HepG2 (cell line): ENCODE measurements around the gene TNFRSF11A. TPM values are rescaled to one million over a fixed set of nuclear protein-coding genes. Genes with fewer than 3 reads are reported as not detected.

Experiments used
- ARHGAP35 ChIP-seq: sonication (generic); formaldehyde crosslinking; IDR thresholded peaks from 2 replicates; pipeline ENCODE4 v1.9.0; 2022; ENCODE audit warnings: mild to moderate bottlenecking, inconsistent platforms, moderate library complexity, missing genetic modification reagents, borderline replicate concordance
- CTCF ChIP-seq: sonication (generic); formaldehyde crosslinking; IDR thresholded peaks from 2 replicates; pipeline ENCODE4 v1.5.0; 2020; ENCODE audit warnings: mild to moderate bottlenecking, missing genetic modification reagents, moderate library complexity
- ETV5 ChIP-seq: IDR thresholded peaks from 2 replicates; pipeline ENCODE4 v1.6.1; 2018; ENCODE audit warnings: missing biosample characterization, missing genetic modification reagents, inconsistent platforms, borderline replicate concordance
- GABPB1 ChIP-seq: IDR thresholded peaks from 2 replicates; pipeline ENCODE4 v1.6.1; 2016; ENCODE audit warnings: mild to moderate bottlenecking, missing genetic modification reagents, moderate library complexity, missing compliant biosample characterization
- KDM5A ChIP-seq: fragments of 200-600 bp; sonication (generic); IDR thresholded peaks from 2 replicates; pipeline ENCODE4 v1.7.0; 2018; ENCODE audit warnings: antibody characterized with exemption, mild to moderate bottlenecking, low read length, borderline replicate concordance
- KLF6 ChIP-seq: IDR thresholded peaks from 2 replicates; pipeline ENCODE4 v1.8.0; 2016; ENCODE audit warnings: missing biosample characterization, missing genetic modification reagents
- MAFF ChIP-seq: IDR thresholded peaks from 2 replicates; pipeline ENCODE4 v1.6.1; 2011; ENCODE audit warnings: low read depth, low read length, improper control_type of control experiment
- NAIF1 ChIP-seq: sonication (generic); formaldehyde crosslinking; IDR thresholded peaks from 2 replicates; pipeline ENCODE4 v1.5.0; 2020; ENCODE audit warnings: mild to moderate bottlenecking, missing genetic modification reagents, borderline replicate concordance
- NCOA5 ChIP-seq: sonication (generic); formaldehyde crosslinking; IDR thresholded peaks from 2 replicates; pipeline ENCODE4 v1.4.0; 2020; ENCODE audit warnings: missing genetic modification reagents
- RAD21 ChIP-seq: fragments of 450-650 bp; formaldehyde crosslinking; IDR thresholded peaks from 2 replicates; pipeline ENCODE4 v1.5.0; 2020; ENCODE audit warnings: mild to moderate bottlenecking
- RBAK ChIP-seq: sonication (generic); formaldehyde crosslinking; IDR thresholded peaks from 2 replicates; pipeline ENCODE4 v1.5.1; 2020; ENCODE audit warnings: mild to moderate bottlenecking, missing genetic modification reagents
- REPIN1 ChIP-seq: sonication (generic); formaldehyde crosslinking; IDR thresholded peaks from 2 replicates; pipeline ENCODE4 v1.8.0; 2022; ENCODE audit warnings: missing genetic modification reagents, low read depth, mild to moderate bottlenecking, borderline replicate concordance
- RXRB ChIP-seq: IDR thresholded peaks from 2 replicates; pipeline ENCODE4 v1.6.1; 2016; ENCODE audit warnings: borderline replicate concordance, missing genetic modification reagents, missing compliant biosample characterization
- ZMAT5 ChIP-seq: sonication (generic); formaldehyde crosslinking; IDR thresholded peaks from 2 replicates; pipeline ENCODE4 v1.5.0; 2020; ENCODE audit warnings: mild to moderate bottlenecking, low read depth, missing genetic modification reagents, borderline replicate concordance
- ZNF326 ChIP-seq: sonication (generic); formaldehyde crosslinking; IDR thresholded peaks from 2 replicates; pipeline ENCODE4 v1.4.0; 2020; ENCODE audit warnings: missing genetic modification reagents, borderline replicate concordance
- ZNF354B ChIP-seq: sonication (generic); formaldehyde crosslinking; IDR thresholded peaks from 2 replicates; pipeline ENCODE4 v1.8.0; 2022; ENCODE audit warnings: mild to moderate bottlenecking, missing genetic modification reagents
- ZNF580 ChIP-seq: IDR thresholded peaks from 2 replicates; pipeline ENCODE4 v1.6.1; 2016; ENCODE audit warnings: low read depth, borderline replicate concordance
- ZNF589 ChIP-seq: sonication (generic); formaldehyde crosslinking; conservative IDR thresholded peaks from 2 replicates; pipeline ENCODE4 v1.8.0; 2022; ENCODE audit warnings: mild to moderate bottlenecking, moderate library complexity, missing genetic modification reagents
- ZNF672 ChIP-seq: sonication (generic); formaldehyde crosslinking; IDR thresholded peaks from 2 replicates; pipeline ENCODE4 v1.8.1; 2022; ENCODE audit warnings: missing genetic modification reagents
- ZNF775 ChIP-seq: sonication (generic); formaldehyde crosslinking; IDR thresholded peaks from 2 replicates; pipeline ENCODE4 v1.4.0; 2020; ENCODE audit warnings: missing genetic modification reagents, mild to moderate bottlenecking, moderate library complexity, borderline replicate concordance
- polyA plus RNA-seq, 8 experiments: library from polyadenylated mRNA; depleted of rRNA in 3 of 8; stranded (reverse) in 7 of 8; unstranded in 1 of 8; fragments of >200 nt; fragmentation: Illumina TruSeq in 4 of 8; extraction: Trizol in 4 of 8; gene quantifications; 2 replicates each; pipeline versions ENCODE4 v1.2.1 to v1.2.3, GENCODE V29; 2011 to 2016; ENCODE audit warnings: low read depth in 4 of 8, missing spikeins in 1 of 8, mixed read lengths in 1 of 8; ENCODE audit not compliant: insufficient read depth in 1 of 8
- total RNA-seq, 5 experiments: library from RNA; depleted of rRNA; stranded (reverse); fragments of >200 nt; fragmentation: Illumina TruSeq; extraction: Trizol; gene quantifications; 2 replicates each; pipeline ENCODE4 v1.2.3, GENCODE V29; 2016; ENCODE audit warnings: low read depth in 1 of 5
- TF ChIP-seq, protein P1 (sequence below): sonication (generic); formaldehyde crosslinking; IDR thresholded peaks from 2 replicates; pipeline ENCODE4 v1.4.0; 2020; ENCODE audit warnings: missing genetic modification reagents
- TF ChIP-seq, protein P2 (sequence below): sonication (generic); formaldehyde crosslinking; IDR thresholded peaks from 2 replicates; pipeline ENCODE4 v1.8.1; 2023; ENCODE audit warnings: missing genetic modification reagents, mild to moderate bottlenecking, borderline replicate concordance
- TF ChIP-seq, protein P3 (sequence below): sonication (generic); formaldehyde crosslinking; IDR thresholded peaks from 2 replicates; pipeline ENCODE4 v1.4.0; 2020; ENCODE audit warnings: mild to moderate bottlenecking, missing genetic modification reagents

The TNFRSF11A gene
- total and polyA plus RNA-seq, 2 of the 13 experiments (the other 11 are each of a cell fraction or from before 2014, with no cell fraction given): 4.6 to 6.4 TPM

- TF ChIP-seq, protein P1, sequence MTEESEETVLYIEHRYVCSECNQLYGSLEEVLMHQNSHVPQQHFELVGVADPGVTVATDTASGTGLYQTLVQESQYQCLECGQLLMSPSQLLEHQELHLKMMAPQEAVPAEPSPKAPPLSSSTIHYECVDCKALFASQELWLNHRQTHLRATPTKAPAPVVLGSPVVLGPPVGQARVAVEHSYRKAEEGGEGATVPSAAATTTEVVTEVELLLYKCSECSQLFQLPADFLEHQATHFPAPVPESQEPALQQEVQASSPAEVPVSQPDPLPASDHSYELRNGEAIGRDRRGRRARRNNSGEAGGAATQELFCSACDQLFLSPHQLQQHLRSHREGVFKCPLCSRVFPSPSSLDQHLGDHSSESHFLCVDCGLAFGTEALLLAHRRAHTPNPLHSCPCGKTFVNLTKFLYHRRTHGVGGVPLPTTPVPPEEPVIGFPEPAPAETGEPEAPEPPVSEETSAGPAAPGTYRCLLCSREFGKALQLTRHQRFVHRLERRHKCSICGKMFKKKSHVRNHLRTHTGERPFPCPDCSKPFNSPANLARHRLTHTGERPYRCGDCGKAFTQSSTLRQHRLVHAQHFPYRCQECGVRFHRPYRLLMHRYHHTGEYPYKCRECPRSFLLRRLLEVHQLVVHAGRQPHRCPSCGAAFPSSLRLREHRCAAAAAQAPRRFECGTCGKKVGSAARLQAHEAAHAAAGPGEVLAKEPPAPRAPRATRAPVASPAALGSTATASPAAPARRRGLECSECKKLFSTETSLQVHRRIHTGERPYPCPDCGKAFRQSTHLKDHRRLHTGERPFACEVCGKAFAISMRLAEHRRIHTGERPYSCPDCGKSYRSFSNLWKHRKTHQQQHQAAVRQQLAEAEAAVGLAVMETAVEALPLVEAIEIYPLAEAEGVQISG (CRISPR knock-in tag): peak; percentile 50; the same call in 1 of the 2 replicates
- TF ChIP-seq REPIN1 (CRISPR knock-in tag): no peak
- TF ChIP-seq MAFF: peak; percentile 57
- no peak for TF ChIP-seq NAIF1
- peak; percentile 8; the same call in 1 of the 2 replicates for TF ChIP-seq RXRB (CRISPR knock-in tag)
- TF ChIP-seq, protein P2, sequence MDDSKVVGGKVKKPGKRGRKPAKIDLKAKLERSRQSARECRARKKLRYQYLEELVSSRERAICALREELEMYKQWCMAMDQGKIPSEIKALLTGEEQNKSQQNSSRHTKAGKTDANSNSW (CRISPR knock-in tag): no peak
- peak; percentile 84; the same call in 1 of the 2 replicates for TF ChIP-seq ETV5 (CRISPR knock-in tag)
- no peak for TF ChIP-seq ZNF672
- TF ChIP-seq RAD21 (CRISPR knock-in tag): no peak; the same call in 1 of the 2 replicates
- TF ChIP-seq, protein P3, sequence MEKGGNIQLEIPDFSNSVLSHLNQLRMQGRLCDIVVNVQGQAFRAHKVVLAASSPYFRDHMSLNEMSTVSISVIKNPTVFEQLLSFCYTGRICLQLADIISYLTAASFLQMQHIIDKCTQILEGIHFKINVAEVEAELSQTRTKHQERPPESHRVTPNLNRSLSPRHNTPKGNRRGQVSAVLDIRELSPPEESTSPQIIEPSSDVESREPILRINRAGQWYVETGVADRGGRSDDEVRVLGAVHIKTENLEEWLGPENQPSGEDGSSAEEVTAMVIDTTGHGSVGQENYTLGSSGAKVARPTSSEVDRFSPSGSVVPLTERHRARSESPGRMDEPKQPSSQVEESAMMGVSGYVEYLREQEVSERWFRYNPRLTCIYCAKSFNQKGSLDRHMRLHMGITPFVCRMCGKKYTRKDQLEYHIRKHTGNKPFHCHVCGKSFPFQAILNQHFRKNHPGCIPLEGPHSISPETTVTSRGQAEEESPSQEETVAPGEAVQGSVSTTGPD (CRISPR knock-in tag): no peak
- peak; percentile 24; the same call in 1 of the 2 replicates for TF ChIP-seq ZNF580 (CRISPR knock-in tag)
- TF ChIP-seq KLF6 (CRISPR knock-in tag): no peak
- peak; percentile 96 for TF ChIP-seq ZNF775 (CRISPR knock-in tag)
- TF ChIP-seq GABPB1 (CRISPR knock-in tag): peak; percentile 47; the same call in 1 of the 2 replicates
- peak; percentile 75 for TF ChIP-seq CTCF (CRISPR knock-in tag)
- TF ChIP-seq RBAK (CRISPR knock-in tag): no peak
- no peak for TF ChIP-seq ZMAT5
- no peak for TF ChIP-seq KDM5A
- TF ChIP-seq NCOA5 (CRISPR knock-in tag): no peak
- TF ChIP-seq ZNF589: no peak
- TF ChIP-seq ARHGAP35 (CRISPR knock-in tag): no peak
- TF ChIP-seq ZNF326 (CRISPR knock-in tag): no peak
- TF ChIP-seq ZNF354B (CRISPR knock-in tag): no peak
Observed at GRCh38 chr18:62399781-62400308, 74.7 kb downstream of the TNFRSF11A start (continued).
